Measurements from ENCODE around the gene KLF9. TPM values are rescaled to one million over a fixed set of nuclear protein-coding genes. Genes with fewer than 3 reads are reported as not detected.
A peak's percentile ranks its signal among the peaks of the same experiment; 100 is the strongest.

KLF9 gene
- total RNA-seq, 1 donor from 2014 or later, result 0.87 TPM

GRCh38 chr9:70438341-70438928, 24.0 kb upstream of the KLF9 start:
- no peaks in the 10 kb centered on the region for H3K9me3 Mint-ChIP-seq (ENCODE audit: unreplicated experiment)
- H3K4me3 Mint-ChIP-seq (ENCODE audit: unreplicated experiment), result peak overlapping the region; percentile 24
- peaks cover 12% of the 10 kb centered on the region for H3K4me1 Mint-ChIP-seq (ENCODE audit: unreplicated experiment)
- peak; percentile 10 for DNase-seq (ENCODE audit: low spot score)
- peak overlapping the region; percentile 76 for H3K27ac Mint-ChIP-seq (ENCODE audit: unreplicated experiment)
- H3K36me3 Mint-ChIP-seq (ENCODE audit: low read depth, unreplicated experiment), result no peaks in the 10 kb centered on the region
- TF ChIP-seq CTCF (IDR thresholded peaks at IDR 0.05; ENCODE audit: unreplicated experiment), result no peak
- H3K27me3 Mint-ChIP-seq (ENCODE audit: unreplicated experiment), result no peaks in the 10 kb centered on the region

GRCh38 chr9:70435948-70436347, 21.5 kb upstream of the KLF9 start:
- H3K27ac Mint-ChIP-seq (ENCODE audit: unreplicated experiment), result no peak overlapping the region
- H3K27me3 Mint-ChIP-seq (ENCODE audit: unreplicated experiment), result no peaks in the 10 kb centered on the region
- no peaks in the 10 kb centered on the region for H3K9me3 Mint-ChIP-seq (ENCODE audit: unreplicated experiment)
- H3K4me1 Mint-ChIP-seq (ENCODE audit: unreplicated experiment), result peaks cover 12% of the 10 kb centered on the region
- no peak for TF ChIP-seq CTCF (IDR thresholded peaks at IDR 0.05; ENCODE audit: unreplicated experiment)
- H3K4me3 Mint-ChIP-seq (ENCODE audit: unreplicated experiment), result no peak overlapping the region
- no peak for DNase-seq (ENCODE audit: low spot score)
- H3K36me3 Mint-ChIP-seq (ENCODE audit: low read depth, unreplicated experiment), result peaks cover 3% of the 10 kb centered on the region

GRCh38 chr9:70429899-70430298, 15.4 kb upstream of the KLF9 start:
- H3K36me3 Mint-ChIP-seq (ENCODE audit: low read depth, unreplicated experiment), result peaks cover 3% of the 10 kb centered on the region
- H3K4me3 Mint-ChIP-seq (ENCODE audit: unreplicated experiment), result no peak overlapping the region
- H3K4me1 Mint-ChIP-seq (ENCODE audit: unreplicated experiment), result no peaks in the 10 kb centered on the region
- no peak for DNase-seq (ENCODE audit: low spot score)
- H3K27me3 Mint-ChIP-seq (ENCODE audit: unreplicated experiment), result peaks cover 1% of the 10 kb centered on the region
- no peak overlapping the region for H3K27ac Mint-ChIP-seq (ENCODE audit: unreplicated experiment)
- no peaks in the 10 kb centered on the region for H3K9me3 Mint-ChIP-seq (ENCODE audit: unreplicated experiment)
- TF ChIP-seq CTCF (IDR thresholded peaks at IDR 0.05; ENCODE audit: unreplicated experiment), result no peak

GRCh38 chr9:70428781-70429180, 14.3 kb upstream of the KLF9 start:
- TF ChIP-seq CTCF (IDR thresholded peaks at IDR 0.05; ENCODE audit: unreplicated experiment), result no peak
- H3K9me3 Mint-ChIP-seq (ENCODE audit: unreplicated experiment), result no peaks in the 10 kb centered on the region
- H3K4me3 Mint-ChIP-seq (ENCODE audit: unreplicated experiment), result no peak overlapping the region
- no peaks in the 10 kb centered on the region for H3K4me1 Mint-ChIP-seq (ENCODE audit: unreplicated experiment)
- H3K27ac Mint-ChIP-seq (ENCODE audit: unreplicated experiment), result no peak overlapping the region
- DNase-seq (ENCODE audit: low spot score), result no peak
- H3K27me3 Mint-ChIP-seq (ENCODE audit: unreplicated experiment), result peaks cover 4% of the 10 kb centered on the region
- peaks cover 3% of the 10 kb centered on the region for H3K36me3 Mint-ChIP-seq (ENCODE audit: low read depth, unreplicated experiment)

GRCh38 chr9:70427161-70427945, 12.9 kb upstream of the KLF9 start:
- Mint-ChIP-seq H3K4me3 (ENCODE audit: unreplicated experiment) (no peak overlapping the region), H3K27ac (ENCODE audit: unreplicated experiment) (no peak overlapping the region), H3K27me3 (ENCODE audit: unreplicated experiment) (peaks cover 8% of the 10 kb centered on the region), H3K4me1 (ENCODE audit: unreplicated experiment) (peaks cover 5% of the 10 kb centered on the region), H3K36me3 (ENCODE audit: low read depth, unreplicated experiment) (peaks cover 3% of the 10 kb centered on the region), H3K9me3 (ENCODE audit: unreplicated experiment) (no peaks in the 10 kb centered on the region)
- no peak for TF ChIP-seq CTCF (IDR thresholded peaks at IDR 0.05; ENCODE audit: unreplicated experiment)
- DNase-seq (ENCODE audit: low spot score), result no peak
